ENCODE data around the gene PHPT1.
"Not testable (repeated sequence)": the region's sequence is repeated elsewhere in the genome, so short reads cannot be mapped to it uniquely, and the experiment has no call there.

PHPT1 gene

GRCh38 chr9:136823136-136824046, 25.8 kb upstream of the PHPT1 start:
- FAIRE-seq (no peak), DNase-seq (ENCODE audit: low spot score) (no peak)

GRCh38 chr9:136824496-136825225, 24.5 kb upstream of the PHPT1 start:
- FAIRE-seq, result no peak
- no peak for DNase-seq (ENCODE audit: low spot score)

- FAIRE-seq (no peak), DNase-seq (ENCODE audit: low spot score) (no peak)
Observed at GRCh38 chr9:136825295-136826187, 23.7 kb upstream of the PHPT1 start.

GRCh38 chr9:136826188-136826541, 23.0 kb upstream of the PHPT1 start:
- no peak for FAIRE-seq

GRCh38 chr9:136826703-136827582, 22.3 kb upstream of the PHPT1 start:
- DNase-seq (ENCODE audit: low spot score) (no peak), FAIRE-seq (no peak)

More at GRCh38 chr9:136826188-136826541, 23.0 kb upstream of the PHPT1 start:
- DNase-seq (ENCODE audit: low spot score), result no peak

GRCh38 chr9:136827794-136828473, 21.3 kb upstream of the PHPT1 start:
- FAIRE-seq (no peak), DNase-seq (ENCODE audit: low spot score) (no peak)

- FAIRE-seq (no peak), DNase-seq (ENCODE audit: low spot score) (no peak)
Observed at GRCh38 chr9:136828474-136829140, 20.6 kb upstream of the PHPT1 start.

GRCh38 chr9:136829412-136829811, 19.8 kb upstream of the PHPT1 start:
- FAIRE-seq (no peak), DNase-seq (ENCODE audit: low spot score) (no peak)

GRCh38 chr9:136829981-136830885, 19.0 kb upstream of the PHPT1 start:
- FAIRE-seq (no peak), DNase-seq (ENCODE audit: low spot score) (no peak)

- no peak for DNase-seq (ENCODE audit: low spot score)
- FAIRE-seq, result no peak
Observed at GRCh38 chr9:136831002-136831719, 18.0 kb upstream of the PHPT1 start.

GRCh38 chr9:136831720-136832104, 17.5 kb upstream of the PHPT1 start:
- DNase-seq (ENCODE audit: low spot score) (no peak), FAIRE-seq (no peak)

GRCh38 chr9:136832581-136832980, 16.6 kb upstream of the PHPT1 start:
- FAIRE-seq, result no peak

GRCh38 chr9:136833381-136834048, 15.7 kb upstream of the PHPT1 start:
- DNase-seq (ENCODE audit: low spot score); FAIRE-seq: not testable (repeated sequence)

More at GRCh38 chr9:136832581-136832980, 16.6 kb upstream of the PHPT1 start:
- DNase-seq (ENCODE audit: low spot score), result no peak

- FAIRE-seq (no peak), DNase-seq (ENCODE audit: low spot score) (no peak)
Observed at GRCh38 chr9:136835162-136835931, 13.9 kb upstream of the PHPT1 start.

GRCh38 chr9:136835932-136836904, 13.0 kb upstream of the PHPT1 start:
- DNase-seq (ENCODE audit: low spot score), result no peak
- no peak for FAIRE-seq
